ENCODE data around the gene GPR3.
"Not testable (repeated sequence)": the region's sequence is repeated elsewhere in the genome, so short reads cannot be mapped to it uniquely, and the experiment has no call there.

The GPR3 gene

DNA sequence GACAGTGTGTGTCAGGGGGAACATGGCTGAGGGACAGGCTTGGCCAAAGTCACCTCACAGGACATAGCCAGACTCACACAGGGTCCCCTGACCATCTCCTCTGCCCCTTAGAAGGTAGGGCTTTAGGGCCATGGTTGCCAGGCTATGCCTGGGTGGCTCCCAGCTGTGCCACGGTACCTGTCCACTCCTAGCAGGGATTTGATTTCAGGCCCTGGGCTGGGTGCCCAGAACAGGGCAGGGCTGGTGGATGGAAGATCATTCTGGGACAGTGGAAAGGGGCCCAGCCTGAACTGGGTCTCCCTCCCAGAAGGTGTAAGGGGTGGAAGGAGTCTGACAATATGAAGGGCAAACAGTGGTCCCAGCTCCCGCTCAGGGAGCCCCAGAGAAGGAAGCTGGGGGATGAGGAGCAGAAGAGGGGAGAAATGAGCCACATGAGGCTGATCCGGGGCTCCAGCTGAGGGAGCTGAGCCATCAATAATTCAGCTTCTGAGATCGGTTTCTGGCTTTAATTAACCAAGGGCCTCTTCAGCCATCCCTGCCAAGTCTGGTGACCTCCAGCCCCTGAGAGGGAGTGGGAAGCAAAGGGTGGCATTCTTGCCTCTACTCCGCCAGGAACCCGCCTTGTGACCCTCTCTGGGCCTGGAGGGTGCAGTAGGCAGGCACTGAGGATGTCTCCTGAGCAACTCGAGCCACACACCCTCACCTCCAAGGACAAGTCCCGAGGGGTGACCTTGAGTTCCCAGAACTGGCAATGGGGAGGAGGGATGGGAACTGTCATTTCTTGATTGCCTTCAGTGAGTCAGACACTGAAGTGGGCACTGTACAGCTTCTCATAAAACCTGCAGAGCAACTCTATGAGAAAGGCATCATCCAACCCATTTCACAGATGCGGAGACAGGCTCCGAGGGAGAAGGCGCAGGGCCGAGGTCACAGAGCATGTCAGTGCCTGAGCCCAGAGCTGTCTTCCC is 11.4 kb upstream of the GPR3 start:
- no peak for DNase-seq

DNA sequence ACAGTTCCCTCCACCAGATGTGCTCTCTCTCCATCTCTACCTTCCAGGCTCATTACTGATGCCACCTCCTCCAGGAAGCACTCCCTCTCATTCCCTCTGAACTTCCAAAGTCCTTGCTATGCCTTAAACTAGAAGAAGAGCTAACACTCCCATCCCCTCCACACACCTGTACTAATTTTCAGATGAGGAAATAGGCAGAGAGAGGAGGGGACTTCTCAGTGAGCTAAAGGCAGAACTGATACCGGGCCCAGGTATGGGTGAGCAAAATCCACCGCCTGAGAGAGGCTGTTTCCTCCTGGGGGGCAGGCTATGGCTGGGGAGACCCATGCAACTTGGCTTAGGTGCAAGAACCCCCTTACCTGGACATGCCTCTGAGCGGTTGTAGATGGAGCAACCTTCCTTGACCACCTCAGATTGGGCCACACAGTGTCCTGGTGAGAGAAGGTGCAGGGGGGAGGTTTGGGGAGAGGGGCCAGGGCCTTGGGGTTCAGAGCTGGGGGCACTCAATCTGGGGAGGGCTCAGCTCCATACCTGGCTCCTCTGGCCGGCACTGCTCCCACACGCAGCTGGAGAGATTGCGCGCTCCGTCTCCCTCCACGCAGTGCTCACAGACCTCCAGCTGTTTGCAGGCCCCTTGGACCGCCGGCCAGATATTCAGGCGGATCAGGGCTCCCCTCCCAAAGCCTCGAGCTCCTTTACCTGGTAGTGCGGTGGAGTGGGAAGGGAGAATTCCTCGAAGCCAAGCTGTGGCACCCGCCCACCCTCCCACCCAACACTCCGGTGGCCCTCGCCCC is 10.3 kb upstream of the GPR3 start:
- DNase-seq: no peak

DNA sequence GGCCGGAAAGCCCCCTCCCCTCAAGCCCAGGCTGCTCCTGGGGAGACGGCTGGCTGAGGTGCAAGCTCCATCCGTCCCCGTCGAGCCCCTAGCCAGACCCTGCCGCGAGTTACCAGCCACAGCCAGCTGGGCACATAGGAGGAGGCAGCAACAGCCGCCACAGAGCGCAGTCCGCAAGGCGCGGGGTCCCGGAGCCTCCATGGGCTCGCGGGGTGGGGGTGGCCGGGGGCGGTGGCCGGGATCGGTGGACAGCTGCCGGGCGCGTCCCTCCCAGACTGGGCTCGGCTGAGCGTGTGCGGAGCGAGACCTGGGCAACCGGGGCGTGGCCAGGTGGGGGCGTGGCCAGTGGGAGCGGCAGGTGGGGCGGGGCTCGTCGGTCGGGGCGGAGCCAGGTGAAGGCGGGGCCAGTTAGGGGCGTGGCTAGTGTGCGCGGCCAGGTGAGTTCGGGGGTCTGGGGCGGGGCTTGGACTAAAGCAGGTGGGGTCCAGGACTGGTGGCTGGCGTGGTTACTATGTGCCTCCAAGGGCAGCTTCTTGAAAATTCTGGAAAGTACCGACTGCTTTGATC is 9.3 kb upstream of the GPR3 start, which contains the start of gene CD164L2:
Gene CD164L2 (minus strand): TSS at position 295 of the 567 bp plus-strand sequence. CDS start 94 bp downstream, at position 201.
- peak; percentile 35 for DNase-seq

DNA sequence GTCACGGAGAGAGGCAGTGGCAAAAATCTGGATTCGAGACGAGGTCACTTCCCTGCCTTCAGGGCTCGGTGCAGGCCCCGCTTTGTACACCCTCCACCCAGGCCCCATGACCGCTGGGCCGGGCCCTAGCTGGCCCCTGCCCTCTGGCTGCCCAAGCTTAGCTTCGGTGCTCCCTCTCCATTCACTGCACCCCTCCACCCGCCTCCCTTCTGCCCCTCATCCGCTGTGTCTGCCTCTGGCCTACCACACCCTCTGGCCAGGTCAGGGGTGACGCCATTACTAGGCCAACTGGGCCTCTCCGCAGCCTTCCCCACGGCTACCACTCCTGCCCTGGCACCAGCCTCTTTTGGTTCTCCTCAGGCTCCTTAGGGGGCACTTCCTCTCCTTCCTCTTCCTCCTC is 8.8 kb upstream of the GPR3 start:
- no peak for DNase-seq

DNA sequence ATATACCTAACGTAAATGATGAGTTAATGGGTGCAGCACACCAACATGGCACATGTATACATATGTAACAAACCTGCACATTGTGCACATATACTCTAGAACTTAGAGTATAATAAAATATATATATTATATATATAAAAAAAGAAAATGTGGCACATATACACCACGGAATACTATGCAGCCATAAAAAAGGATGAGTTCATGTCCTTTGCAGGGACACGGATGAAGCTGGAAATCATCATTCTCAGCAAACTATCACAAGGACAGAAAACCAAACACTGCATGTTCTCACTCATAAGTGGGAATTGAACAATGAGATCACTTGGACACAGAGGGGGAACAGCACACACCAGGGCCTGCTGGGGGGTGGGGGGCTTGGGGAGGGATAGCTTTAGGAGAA is 7.6 kb upstream of the GPR3 start:
- DNase-seq: not testable (repeated sequence)

DNA sequence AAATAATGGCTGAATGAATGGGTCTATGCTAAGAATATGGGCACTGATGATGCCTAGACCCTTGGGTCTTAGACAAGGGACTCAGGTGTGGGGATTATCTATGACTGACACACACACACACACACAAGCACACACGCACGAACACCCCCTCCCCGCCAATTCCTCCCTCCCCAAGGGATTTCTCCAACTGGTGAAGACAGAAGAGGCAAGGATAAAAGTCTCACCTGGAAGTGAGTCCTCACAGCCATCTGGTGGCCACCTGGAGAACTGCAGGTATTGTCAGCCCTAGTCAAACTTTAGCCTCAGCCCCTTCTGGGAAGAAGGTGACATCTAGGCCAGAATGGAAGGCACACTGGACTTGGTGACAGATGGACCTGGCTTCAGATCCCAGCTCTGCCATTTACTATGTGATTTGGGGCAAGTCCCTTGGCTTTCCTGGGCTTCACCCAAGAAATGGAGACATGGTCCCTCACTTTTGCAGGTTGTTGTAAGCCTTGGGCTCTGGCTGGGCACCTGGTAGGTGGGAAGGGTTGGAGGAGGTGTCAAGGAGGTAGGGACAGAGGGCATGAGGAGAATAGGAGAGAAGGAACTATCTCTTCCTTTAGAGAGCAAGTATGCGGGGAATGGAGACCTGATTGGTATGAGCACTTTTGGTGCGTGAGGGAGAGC is 4.0 kb upstream of the GPR3 start:
- peak; percentile 57 for DNase-seq

DNA sequence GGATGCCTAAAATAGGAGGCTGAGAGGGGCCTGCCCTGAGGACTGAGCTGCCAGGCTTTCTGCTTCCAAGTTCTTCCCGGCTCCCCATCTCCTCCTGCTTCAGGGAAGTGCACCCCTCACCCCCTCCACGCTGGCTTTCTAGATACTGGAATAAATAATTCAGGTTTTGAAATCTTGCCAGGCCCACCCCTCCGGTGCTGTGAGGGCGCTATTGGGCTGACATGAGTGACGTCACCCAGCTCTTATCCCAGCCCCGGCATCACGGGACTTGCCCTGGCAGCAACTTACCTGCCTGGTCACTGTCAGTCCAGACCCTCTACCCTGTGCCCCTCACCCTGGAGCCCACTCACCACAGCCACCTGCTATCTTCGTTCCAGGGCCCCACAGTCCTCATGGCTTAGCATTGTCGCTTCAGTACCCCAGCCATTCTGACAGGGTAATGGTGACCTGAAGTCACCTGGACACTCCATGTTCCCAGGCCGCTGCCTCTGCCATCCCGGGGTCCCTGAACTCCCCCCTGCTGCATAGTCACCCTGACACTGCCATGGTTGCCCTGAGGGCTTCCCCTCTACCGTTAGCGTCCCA is 819 bp upstream of the GPR3 start:
- DNase-seq: no peak

DNA sequence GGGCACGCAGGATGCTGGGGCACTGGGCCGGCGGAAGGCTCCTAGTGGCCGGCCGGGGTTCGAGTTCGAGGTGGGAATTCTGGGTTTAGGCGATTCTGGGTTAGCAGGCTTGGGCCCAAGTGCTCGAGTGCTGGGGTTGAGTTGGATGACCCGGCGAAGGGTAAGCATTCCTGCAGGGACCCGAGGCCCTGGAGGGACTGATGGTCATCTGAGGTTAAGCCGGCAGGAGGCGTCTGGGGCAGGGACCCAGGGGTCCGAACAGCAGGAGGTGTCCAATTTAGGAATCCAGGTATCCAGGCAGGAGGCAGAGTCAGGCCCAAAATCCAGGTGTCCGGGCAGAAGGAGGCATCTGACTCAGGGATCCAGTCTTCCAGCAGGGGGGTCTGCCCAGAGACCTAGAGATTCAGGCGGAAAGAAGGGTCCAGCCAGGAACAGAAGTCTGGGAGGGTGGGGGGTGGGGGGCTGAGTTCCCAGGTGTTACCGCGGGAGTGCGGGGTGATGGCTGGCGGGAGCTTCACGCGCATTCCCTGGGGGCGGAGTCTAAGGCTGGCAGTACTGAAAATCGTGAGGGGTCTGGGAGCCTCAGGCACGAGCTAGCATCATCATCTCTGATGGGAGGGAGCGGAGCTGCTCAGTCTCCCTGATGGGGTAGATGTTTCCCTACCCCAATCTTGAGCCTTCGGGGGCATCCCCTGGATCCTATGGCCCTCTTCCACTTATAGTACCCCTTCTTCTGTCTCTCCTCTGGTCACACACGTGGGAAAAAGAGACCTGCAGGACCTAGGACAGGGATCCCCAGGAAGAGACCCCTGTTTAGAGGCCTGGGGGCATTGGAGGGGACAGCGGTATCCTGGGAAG is 585 bp downstream of the GPR3 start:
- no peak for DNase-seq

DNA sequence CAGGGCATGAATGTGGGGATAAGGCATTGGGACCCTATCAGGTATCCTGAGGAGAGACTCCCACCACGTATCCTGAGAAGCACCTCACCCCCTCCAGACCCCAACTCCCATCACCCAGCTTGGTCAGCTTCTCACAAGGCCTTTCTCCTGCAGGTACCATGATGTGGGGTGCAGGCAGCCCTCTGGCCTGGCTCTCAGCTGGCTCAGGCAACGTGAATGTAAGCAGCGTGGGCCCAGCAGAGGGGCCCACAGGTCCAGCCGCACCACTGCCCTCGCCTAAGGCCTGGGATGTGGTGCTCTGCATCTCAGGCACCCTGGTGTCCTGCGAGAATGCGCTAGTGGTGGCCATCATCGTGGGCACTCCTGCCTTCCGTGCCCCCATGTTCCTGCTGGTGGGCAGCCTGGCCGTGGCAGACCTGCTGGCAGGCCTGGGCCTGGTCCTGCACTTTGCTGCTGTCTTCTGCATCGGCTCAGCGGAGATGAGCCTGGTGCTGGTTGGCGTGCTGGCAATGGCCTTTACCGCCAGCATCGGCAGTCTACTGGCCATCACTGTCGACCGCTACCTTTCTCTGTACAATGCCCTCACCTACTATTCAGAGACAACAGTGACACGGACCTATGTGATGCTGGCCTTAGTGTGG is 1.3 kb downstream of the GPR3 start:
- no peak for DNase-seq

DNA sequence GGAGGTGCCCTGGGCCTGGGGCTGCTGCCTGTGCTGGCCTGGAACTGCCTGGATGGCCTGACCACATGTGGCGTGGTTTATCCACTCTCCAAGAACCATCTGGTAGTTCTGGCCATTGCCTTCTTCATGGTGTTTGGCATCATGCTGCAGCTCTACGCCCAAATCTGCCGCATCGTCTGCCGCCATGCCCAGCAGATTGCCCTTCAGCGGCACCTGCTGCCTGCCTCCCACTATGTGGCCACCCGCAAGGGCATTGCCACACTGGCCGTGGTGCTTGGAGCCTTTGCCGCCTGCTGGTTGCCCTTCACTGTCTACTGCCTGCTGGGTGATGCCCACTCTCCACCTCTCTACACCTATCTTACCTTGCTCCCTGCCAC is 1.8 kb downstream of the GPR3 start:
- DNase-seq: no peak

DNA sequence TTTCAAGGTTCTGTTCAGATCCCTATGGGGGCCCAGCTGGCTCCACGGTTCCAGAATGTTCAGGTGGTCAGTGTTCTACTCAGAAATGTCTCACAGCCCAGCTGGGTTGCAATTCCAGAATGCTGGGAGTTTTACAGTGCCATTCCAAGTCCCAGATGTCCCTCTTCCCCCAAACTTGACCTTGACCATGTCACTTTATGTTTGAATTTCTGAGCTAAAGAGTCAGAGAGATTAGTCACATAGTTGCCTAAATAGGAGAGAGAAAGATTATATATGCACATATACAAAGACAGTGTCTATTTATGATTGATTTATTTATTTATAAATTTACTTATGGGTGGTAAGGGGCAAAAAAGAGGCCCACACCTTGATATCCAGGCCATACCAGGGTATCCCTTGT is 2.5 kb downstream of the GPR3 start:
- DNase-seq: no peak

DNA sequence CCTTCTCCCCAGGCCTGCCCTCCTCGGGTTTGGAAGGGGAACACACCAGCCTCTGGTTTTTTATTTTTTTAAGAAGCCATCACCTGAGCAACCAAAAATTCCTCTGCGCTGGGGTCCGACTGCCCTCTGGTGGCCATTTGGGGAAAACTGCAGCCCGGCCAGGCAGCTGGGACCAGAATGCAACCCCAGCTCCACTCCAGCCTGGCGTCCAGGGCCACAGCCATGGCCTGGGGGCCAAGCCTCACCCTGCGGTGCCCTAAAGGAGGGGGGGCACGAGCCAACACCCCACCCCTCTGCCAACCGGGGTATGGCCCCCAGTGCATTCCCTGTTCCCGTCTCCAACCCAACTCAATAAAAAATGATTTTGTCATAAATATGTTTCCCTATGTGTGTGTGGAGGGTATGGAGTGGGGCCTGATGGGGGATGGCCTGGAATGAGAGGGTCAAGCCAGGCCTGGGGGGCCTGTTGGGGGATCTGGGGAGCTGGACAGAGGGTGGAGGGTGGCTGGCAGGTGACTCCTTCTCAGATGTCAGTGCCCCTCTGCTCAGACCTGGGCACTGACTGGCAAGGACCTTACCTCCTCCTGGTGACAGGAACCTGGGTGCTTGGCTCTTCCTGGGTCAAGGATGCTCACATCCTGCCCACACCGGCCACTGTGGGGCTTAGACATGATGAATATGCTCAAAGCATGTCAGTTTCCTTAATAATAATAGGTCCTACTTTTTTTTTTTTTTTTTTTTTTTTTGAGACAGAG is 3.2 kb downstream of the GPR3 start:
- DNase-seq: peak; percentile 70

DNA sequence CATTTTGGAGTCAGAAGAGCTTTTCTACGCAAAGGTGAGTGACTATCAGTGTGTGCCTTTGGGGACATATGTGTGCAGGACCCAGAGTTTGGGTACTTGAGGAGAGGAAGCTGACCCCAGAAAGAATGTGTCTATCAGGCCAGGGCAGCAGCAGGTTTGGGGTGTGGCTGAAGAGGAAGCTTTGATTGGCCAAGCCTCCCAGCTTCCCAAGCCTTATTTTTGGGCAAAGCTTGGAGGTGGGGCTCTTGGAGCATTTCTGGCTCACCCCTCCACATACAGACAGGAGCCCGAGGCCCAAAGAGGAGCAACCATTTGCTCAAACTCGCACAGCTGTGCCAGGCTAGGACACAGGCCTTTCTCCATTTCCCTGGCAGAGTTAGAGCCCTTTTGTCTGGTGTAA is 4.7 kb downstream of the GPR3 start:
- DNase-seq: no peak

DNA sequence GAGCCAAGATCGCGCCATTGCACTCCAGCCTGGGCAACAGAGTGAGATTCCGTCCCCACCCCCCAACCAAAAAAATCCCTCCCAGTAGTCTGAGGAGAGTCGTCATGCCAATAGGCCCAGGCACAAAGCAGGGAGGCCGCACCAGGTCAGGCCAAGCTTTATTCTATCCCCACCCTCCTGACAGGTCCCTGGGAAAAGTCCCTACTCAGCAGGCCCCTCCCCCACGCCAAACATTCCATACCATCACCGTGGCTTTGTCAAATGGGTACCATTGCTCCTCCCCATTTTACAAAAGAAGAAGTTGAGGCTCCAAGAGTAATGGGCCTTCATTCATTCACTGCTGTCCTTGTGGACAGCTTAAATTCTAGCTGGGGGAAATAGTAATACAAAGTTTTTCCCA is 5.3 kb downstream of the GPR3 start:
- DNase-seq: no peak

DNA sequence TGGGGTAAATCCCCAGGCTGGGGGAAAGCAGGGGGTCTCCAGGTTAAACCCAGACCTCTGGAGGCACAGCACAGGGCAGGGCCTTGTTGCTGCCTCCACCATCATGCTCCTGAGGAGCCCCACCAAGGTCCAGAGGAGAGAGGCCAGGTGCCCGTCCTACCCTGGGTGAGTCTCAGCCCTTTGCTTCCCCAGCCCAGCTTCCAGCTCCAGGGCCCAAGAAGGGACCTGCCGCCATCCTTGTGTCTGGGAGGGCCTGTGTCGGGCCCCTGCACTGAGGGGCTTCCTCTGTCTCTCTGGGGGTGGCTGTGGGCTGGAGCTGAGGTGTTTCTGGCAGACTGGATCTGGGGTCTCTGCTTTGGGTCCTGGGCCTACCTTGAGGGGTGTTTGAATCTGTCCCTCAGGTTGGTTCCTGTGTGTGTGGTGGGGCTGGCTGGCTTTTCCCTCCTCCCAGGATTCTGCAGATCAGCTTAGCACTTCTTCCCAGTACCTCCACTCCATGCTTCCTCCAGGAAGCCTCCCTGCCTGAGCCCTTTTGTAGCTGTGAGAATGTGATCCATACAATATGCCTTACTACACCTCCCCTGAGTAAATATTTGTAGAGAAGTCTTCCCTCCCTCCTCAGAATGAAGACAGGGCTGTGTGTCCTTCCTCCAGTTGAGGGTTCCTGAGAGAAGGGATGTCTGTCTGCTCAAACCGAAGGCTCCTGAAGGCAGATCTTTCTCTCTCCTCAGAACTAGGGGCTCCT is 6.2 kb downstream of the GPR3 start:
- no peak for DNase-seq

DNA sequence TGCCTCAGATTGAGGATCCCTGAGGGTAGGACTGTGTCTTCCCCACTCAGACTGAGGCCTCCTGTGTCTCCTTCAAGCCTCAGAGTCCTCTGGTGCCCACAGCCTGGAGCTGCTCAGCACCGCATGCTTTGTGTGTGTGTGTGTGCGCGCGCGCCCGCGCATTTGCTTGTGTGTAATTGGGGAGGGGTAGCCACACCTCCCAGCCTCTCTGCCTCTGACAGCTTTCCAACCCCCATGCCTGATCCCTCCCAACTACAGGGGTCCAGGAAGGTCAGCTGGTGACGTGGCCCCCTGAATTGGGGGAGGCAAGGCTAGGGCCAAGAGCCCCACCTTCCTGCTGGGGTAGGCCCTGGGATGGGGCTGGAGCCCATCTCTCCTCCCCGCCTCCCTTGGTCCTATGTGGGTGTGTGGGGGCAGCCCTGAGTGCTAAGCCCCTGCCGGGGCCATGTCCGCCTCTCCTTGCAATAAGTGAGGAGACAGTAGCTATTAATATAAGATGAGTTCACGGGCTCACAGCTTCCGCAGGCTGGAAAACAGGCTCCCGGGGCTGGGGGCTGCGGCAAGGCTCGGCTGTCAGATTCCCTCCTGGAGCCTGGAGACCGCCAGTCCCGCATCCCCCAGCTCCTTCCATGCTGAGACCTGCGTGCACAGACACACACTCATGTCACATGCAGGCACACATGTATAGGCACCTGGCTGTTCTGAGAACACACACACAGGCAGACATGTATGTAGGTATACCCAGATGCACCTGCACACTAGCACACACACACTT is 7.0 kb downstream of the GPR3 start:
- no peak for DNase-seq

DNA sequence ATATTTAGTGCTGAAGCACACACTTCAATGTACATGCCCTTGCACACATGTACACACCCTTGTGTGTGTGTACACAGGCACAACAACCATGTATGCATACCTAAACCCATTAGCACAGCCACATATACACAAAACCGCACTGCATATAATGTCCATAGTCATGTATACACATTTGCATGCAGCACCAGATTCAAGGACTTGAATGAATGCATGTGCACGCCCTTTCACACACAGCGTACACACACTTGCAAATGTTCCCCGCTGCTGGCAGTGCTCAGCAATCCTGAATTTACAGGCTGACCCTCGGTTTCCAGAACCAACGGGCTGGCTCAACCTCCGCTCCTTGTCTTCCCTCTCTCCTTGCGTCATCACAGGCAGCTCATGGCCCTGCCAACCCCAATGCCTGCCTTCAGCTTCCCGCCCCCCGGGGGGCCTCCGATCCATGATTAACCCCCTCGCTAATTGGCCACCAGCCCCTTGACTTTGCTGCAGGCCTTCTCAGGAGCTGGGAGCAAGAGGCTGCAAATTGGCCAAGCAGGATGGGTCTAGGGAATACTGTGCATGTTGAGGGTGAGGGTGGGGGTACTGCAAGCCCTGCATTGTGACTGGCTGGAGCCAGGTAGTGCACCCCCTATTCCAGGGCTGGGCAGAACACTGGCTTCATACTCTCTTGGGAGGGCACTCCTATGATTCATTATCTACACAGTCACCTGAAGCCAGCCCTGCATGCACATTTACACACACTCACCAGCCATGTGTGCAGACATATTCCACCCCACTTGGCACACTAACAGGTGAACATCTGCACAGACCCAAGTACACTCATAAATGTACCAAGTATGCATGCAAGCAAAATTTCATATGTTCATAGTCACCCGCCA is 7.9 kb downstream of the GPR3 start:
- DNase-seq: no peak

DNA sequence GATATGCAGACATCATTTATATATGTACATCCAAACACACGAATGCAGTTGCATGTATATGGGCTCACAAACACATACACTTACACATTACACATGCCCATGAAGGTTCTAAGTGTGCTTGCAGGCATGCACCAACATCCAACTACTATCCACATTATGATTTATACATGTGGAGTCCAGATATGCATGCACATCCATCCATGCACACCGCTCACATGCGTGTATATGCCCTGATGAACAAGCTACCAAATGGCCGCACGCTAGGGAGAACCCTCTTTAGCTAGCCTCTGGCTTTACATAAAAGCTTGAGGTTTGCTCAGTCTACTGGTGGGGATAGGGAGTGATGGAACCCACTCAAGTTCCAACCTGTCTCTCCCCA is 8.5 kb downstream of the GPR3 start:
- no peak for DNase-seq

Data from activated effector memory CD4-positive, alpha-beta T cell treated with Interleukin-2 at 50 U/mL for 16 hours (primary cell).